Dermis blood vessel endothelial cell (primary cell): ENCODE measurements around the gene MCU. TPM values are rescaled to one million over a fixed set of nuclear protein-coding genes. Genes with fewer than 3 reads are reported as not detected.
"Not testable (repeated sequence)": the region's sequence is repeated elsewhere in the genome, so short reads cannot be mapped to it uniquely, and the experiment has no call there.

Experiments used
- DNase-seq: peaks from one replicate; pipeline ENCODE4 v3.0.0; 2010
- total RNA-seq: library from RNA; depleted of rRNA; stranded (reverse); fragments of >200 nt; gene quantifications from 2 replicates; pipeline ENCODE4 v1.2.3, GENCODE V29; 2014

The MCU gene
- 44.0 and 49.7 TPM in 2 replicates for total RNA-seq

- peak; percentile 97 for DNase-seq
Observed at GRCh38 chr10:72691863-72692743, at the start of gene MCU. Gene MCU, plus strand, starts transcription at chr10:72692143. Its CDS starts 9 bp downstream, at chr10:72692152.

- no peak for DNase-seq
Observed at GRCh38 chr10:72642318-72642717, 49.6 kb upstream of the MCU start.

GRCh38 chr10:72645263-72645858 lies 46.6 kb upstream of the MCU start:
- DNase-seq: no peak

- not testable (repeated sequence) for DNase-seq
Observed at GRCh38 chr10:72646971-72647370, 45.0 kb upstream of the MCU start.

GRCh38 chr10:72648301-72648700 lies 43.6 kb upstream of the MCU start:
- no peak for DNase-seq

GRCh38 chr10:72649291-72649690 lies 42.7 kb upstream of the MCU start:
- no peak for DNase-seq

- no peak for DNase-seq
Observed at GRCh38 chr10:72653383-72654096, 38.4 kb upstream of the MCU start.

- DNase-seq: no peak
Observed at GRCh38 chr10:72654720-72655119, 37.2 kb upstream of the MCU start.

- DNase-seq: no peak
Observed at GRCh38 chr10:72658696-72659400, 33.1 kb upstream of the MCU start.

- DNase-seq: no peak
Observed at GRCh38 chr10:72659694-72660093, 32.2 kb upstream of the MCU start.

GRCh38 chr10:72660220-72660619 lies 31.7 kb upstream of the MCU start:
- DNase-seq: no peak

- DNase-seq: no peak
Observed at GRCh38 chr10:72661431-72661830, 30.5 kb upstream of the MCU start.

GRCh38 chr10:72663971-72664370 lies 28.0 kb upstream of the MCU start:
- DNase-seq: no peak

GRCh38 chr10:72665925-72666324 lies 26.0 kb upstream of the MCU start:
- DNase-seq: no peak

- no peak for DNase-seq
Observed at GRCh38 chr10:72667207-72667864, 24.6 kb upstream of the MCU start.

- DNase-seq: no peak
Observed at GRCh38 chr10:72673280-72673679, 18.7 kb upstream of the MCU start.

- DNase-seq: not testable (repeated sequence)
Observed at GRCh38 chr10:72674174-72674573, 17.8 kb upstream of the MCU start.

- no peak for DNase-seq
Observed at GRCh38 chr10:72679838-72680241, 12.1 kb upstream of the MCU start.

GRCh38 chr10:72682638-72683037 lies 9.3 kb upstream of the MCU start:
- no peak for DNase-seq

- DNase-seq: no peak
Observed at GRCh38 chr10:72685264-72685921, 6.5 kb upstream of the MCU start.

GRCh38 chr10:72686430-72686829 lies 5.5 kb upstream of the MCU start:
- DNase-seq: not testable (repeated sequence)

- no peak for DNase-seq
Observed at GRCh38 chr10:72687035-72687434, 4.9 kb upstream of the MCU start.
